HG03159 (cell line): ENCODE measurements around the gene PLXNB1.

Source experiments
- ATAC-seq: cut with Tn5 transposase; IDR thresholded peaks from one replicate; pipeline ENCODE4 v1.9.1; 2021; ENCODE audit warnings: mild to moderate bottlenecking, moderate library complexity; ENCODE audit not compliant: unreplicated experiment

The PLXNB1 gene

GRCh38 chr3:48371651-48372376 lies 58.1 kb downstream of the PLXNB1 start, which contains the start of gene FBXW12:
TSS of gene FBXW12 (plus strand) at chr3:48372219. CDS start at chr3:48372768, 549 bp downstream.
- ATAC-seq: no peak

- ATAC-seq: no peak
These were observed 59.6 kb downstream of the PLXNB1 start for GRCh38 chr3:48370333-48370713.

GRCh38 chr3:48369693-48370332 lies 60.1 kb downstream of the PLXNB1 start:
- no peak for ATAC-seq

- no peak for ATAC-seq
These were observed 62.7 kb downstream of the PLXNB1 start for GRCh38 chr3:48367201-48367600.

GRCh38 chr3:48364840-48365239 lies 65.0 kb downstream of the PLXNB1 start:
- no peak for ATAC-seq

- no peak for ATAC-seq
These were observed 68.0 kb downstream of the PLXNB1 start for GRCh38 chr3:48361928-48362327.

GRCh38 chr3:48356419-48356818 lies 73.5 kb downstream of the PLXNB1 start:
- no peak for ATAC-seq

- ATAC-seq: no peak
These were observed 75.9 kb downstream of the PLXNB1 start for GRCh38 chr3:48353987-48354386.
